CD14-positive monocyte (primary cell): ENCODE results near the gene GSTM4. TPM values are rescaled to one million over a fixed set of nuclear protein-coding genes. Genes with fewer than 3 reads are reported as not detected.

Experiments
- DNase-seq, 3 donors: peaks; one replicate each; pipeline ENCODE4 v3.0.0-alpha.2; 2011 to 2022
- H2AFZ ChIP-seq: 2 replicates; pipeline ENCODE4 v1.6.0; 2012; ENCODE audit warnings: mild to moderate bottlenecking, low read depth, low read length, inconsistent platforms; ENCODE audit not compliant: insufficient read depth, poor library complexity, severe bottlenecking
- H3K27ac ChIP-seq, 2 donors: 1 replicate in 1 of 2; 2 replicates in 1 of 2; pipeline ENCODE4 v1.5.1; 2012 to 2013; ENCODE audit warnings: low read length in 2 of 2, control low read depth in 1 of 2, inconsistent platforms in 1 of 2, low read depth in 1 of 2, mild to moderate bottlenecking in 1 of 2
- H3K27me3 ChIP-seq, 2 donors: one replicate each; pipeline versions ENCODE4 v1.6.0 to v1.6.1; 2011 to 2013; ENCODE audit warnings: low read length in 2 of 2; ENCODE audit not compliant: control insufficient read depth in 2 of 2, insufficient read depth in 2 of 2
- H3K36me3 ChIP-seq, 2 donors: replicated peaks in 1 of 2; 1 replicate in 1 of 2; 2 replicates in 1 of 2; pipeline versions ENCODE4 v1.5.1 to v1.6.1; 2012 to 2013; ENCODE audit warnings: low read length in 2 of 2, control low read depth in 1 of 2, inconsistent platforms in 1 of 2, mild to moderate bottlenecking in 1 of 2; ENCODE audit not compliant: insufficient read depth in 2 of 2, control insufficient read depth in 1 of 2
- H3K4me1 ChIP-seq, 2 donors: 1 replicate in 1 of 2; 2 replicates in 1 of 2; pipeline versions ENCODE4 v1.5.1 to v1.6.1; 2012 to 2013; ENCODE audit warnings: low read length in 2 of 2, control low read depth in 1 of 2, inconsistent platforms in 1 of 2, mild to moderate bottlenecking in 1 of 2, moderate library complexity in 1 of 2; ENCODE audit not compliant: insufficient read depth in 2 of 2, control insufficient read depth in 1 of 2
- H3K4me2 ChIP-seq: replicated peaks from 2 replicates; pipeline ENCODE3; 2012; ENCODE audit warnings: low read length, moderate library complexity, mild to moderate bottlenecking; ENCODE audit not compliant: poor library complexity, severe bottlenecking; ENCODE audit errors: extremely low read depth
- H3K4me3 ChIP-seq, 3 experiments: fragments of 200-600 bp in 1 of 3; sonication (generic) in 1 of 3; replicated peaks in 1 of 3; 1 replicate in 2 of 3; 2 replicates in 1 of 3; pipeline ENCODE4 v1.5.1; 2011 to 2013; ENCODE audit warnings: low read length in 3 of 3, mild to moderate bottlenecking in 3 of 3, control low read depth in 2 of 3, low read depth in 2 of 3, inconsistent platforms in 1 of 3, moderate library complexity in 1 of 3
- H3K79me2 ChIP-seq: 2 replicates; pipeline ENCODE4 v1.6.0; 2012; ENCODE audit warnings: mild to moderate bottlenecking, control low read depth, inconsistent platforms, low read length, moderate library complexity; ENCODE audit not compliant: insufficient read depth
- H3K9ac ChIP-seq: 2 replicates; pipeline ENCODE4 v1.6.0; 2017; ENCODE audit warnings: low read length, mild to moderate bottlenecking; ENCODE audit not compliant: insufficient read depth, poor library complexity, severe bottlenecking
- H3K9me3 ChIP-seq, 2 donors: replicated peaks in 1 of 2; 1 replicate in 1 of 2; 2 replicates in 1 of 2; pipeline versions ENCODE4 v1.5.1 to v1.6.1; 2012 to 2013; ENCODE audit warnings: low read length in 2 of 2, control low read depth in 1 of 2; ENCODE audit not compliant: control insufficient read depth in 1 of 2, insufficient read depth in 1 of 2
- H4K20me1 ChIP-seq: 2 replicates; pipeline ENCODE4 v1.6.0; 2012; ENCODE audit warnings: mild to moderate bottlenecking, low read length, control low read depth, moderate library complexity; ENCODE audit not compliant: insufficient read depth
- H3K27ac Mint-ChIP-seq, 7 donors: one replicate each; pipeline ENCODE4 v1.8.0; 2020; ENCODE audit warnings: mild to moderate bottlenecking in 7 of 7, mixed read lengths in 7 of 7, moderate library complexity in 6 of 7, inconsistent platforms in 2 of 7
- H3K27me3 Mint-ChIP-seq, 3 donors: one replicate each; pipeline ENCODE4 v1.8.0; 2021 to 2022; ENCODE audit warnings: low read depth in 3 of 3, mild to moderate bottlenecking in 3 of 3, mixed read lengths in 3 of 3, moderate library complexity in 3 of 3, inconsistent platforms in 1 of 3
- H3K36me3 Mint-ChIP-seq, 2 donors: one replicate each; pipeline ENCODE4 v1.8.0; 2020; ENCODE audit warnings: mixed read lengths in 2 of 2, inconsistent platforms in 1 of 2, mild to moderate bottlenecking in 1 of 2
- H3K4me1 Mint-ChIP-seq: one replicate; pipeline ENCODE4 v1.8.0; 2020; ENCODE audit warnings: mild to moderate bottlenecking, mixed read lengths
- H3K4me3 Mint-ChIP-seq, 2 donors: one replicate each; pipeline ENCODE4 v1.8.0; 2020; ENCODE audit warnings: mild to moderate bottlenecking in 2 of 2, mixed read lengths in 2 of 2, moderate library complexity in 1 of 2
- H3K9me3 Mint-ChIP-seq, 7 donors: one replicate each; pipeline ENCODE4 v1.8.0; 2020 to 2022; ENCODE audit warnings: mixed read lengths in 7 of 7, mild to moderate bottlenecking in 6 of 7, moderate library complexity in 6 of 7, inconsistent platforms in 2 of 7
- WGBS: methylation state at CpG from one replicate; pipeline ENCODE4 v1.1.5; 2013; ENCODE audit warnings: missing lambda C conversion rate; ENCODE audit not compliant: insufficient coverage; 5-methylcytosine and 5-hydroxymethylcytosine counted together
- intact Hi-C, 2 donors: fragments of 100-400 bp; cut with micrococcal nuclease; formaldehyde crosslinking; loops; one replicate each; pipeline versions ENCODE4 v1.15.0 to v1.15.1; 2023
- polyA plus RNA-seq, 3 donors: library from polyadenylated mRNA; depleted of rRNA in 1 of 3; unstranded in 2 of 3; stranded (reverse) in 1 of 3; fragments of 300-500 nt in 2 of 3; fragments of >200 nt in 1 of 3; fragmentation: Illumina TruSeq in 2 of 3; gene quantifications; 1 replicate in 2 of 3; 2 replicates in 1 of 3; pipeline ENCODE4 v1.2.3, GENCODE V29; 2012 to 2021
- TF ChIP-seq, protein P1 (sequence below): fragments of 200-600 bp; IDR thresholded peaks from one replicate; pipeline ENCODE4 v1.8.0; 2022; ENCODE audit warnings: antibody characterized with exemption, mild to moderate bottlenecking

GSTM4 gene
- polyA plus RNA-seq, 3 donors, result 11.9 to 22.9 (median 15.9) TPM

DNA sequence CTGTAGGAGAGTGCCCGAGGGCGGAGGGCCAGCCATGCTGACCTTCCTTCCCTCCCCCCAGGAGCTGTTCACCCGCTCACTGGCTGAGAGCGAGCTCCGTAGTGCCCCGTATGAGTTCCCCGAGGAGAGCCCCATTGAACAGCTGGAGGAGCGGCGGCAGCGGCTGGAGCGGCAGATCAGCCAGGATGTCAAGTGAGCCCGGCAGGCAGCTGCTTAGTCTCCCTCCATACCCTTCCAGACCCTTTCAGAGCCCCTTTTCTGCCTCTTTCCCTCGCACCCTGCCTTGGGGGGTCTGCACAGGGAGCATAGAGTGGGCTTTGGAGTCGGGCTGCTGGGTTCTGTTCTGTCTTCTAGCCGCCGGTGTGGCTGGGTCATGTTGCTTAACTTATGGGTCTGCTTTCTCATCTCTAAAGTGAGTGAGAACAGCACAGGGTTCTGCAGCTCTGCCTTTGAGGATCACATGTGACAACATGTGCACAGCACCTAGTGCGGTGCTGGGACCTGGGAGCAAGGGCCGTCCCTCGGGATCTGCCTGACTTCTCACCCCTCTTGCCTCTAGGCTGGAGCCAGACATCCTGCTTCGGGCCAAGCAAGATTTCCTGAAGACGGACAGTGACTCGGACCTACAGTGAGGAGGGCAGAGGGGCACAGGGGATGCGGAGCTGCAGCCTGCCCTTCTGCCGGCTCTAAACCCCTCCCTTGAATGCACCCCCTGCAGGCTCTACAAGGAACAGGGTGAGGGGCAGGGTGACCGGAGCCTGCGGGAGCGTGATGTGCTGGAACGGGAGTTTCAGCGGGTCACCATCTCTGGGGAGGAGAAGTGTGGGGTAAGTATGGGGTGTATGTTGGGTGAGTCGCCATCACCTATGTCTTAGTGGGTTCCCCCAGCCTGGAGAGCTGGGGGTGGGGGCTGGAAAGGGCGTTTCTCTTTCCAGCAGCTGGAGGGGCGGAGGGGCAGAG, 30.0 kb upstream of the GSTM4 start:
- Mint-ChIP-seq H3K4me3 (no peak overlapping the region), H3K9me3 (peaks cover 0 to 2% (median 0%) of the 10 kb centered on the region in 7 donors), H3K36me3 (peaks cover 59 to 73% of the 10 kb centered on the region in 2 donors), H3K27me3 (peaks cover 0 to 3% (median 2%) of the 10 kb centered on the region in 3 donors), H3K4me1 (peaks cover 40% of the 10 kb centered on the region), H3K27ac (peak overlapping the region in 6 of 7 donors; percentile 2 to 66 (median 32))
- Histone ChIP-seq H2AFZ (no peak overlapping the region), H3K4me1 (peaks cover 36 to 41% of the 10 kb centered on the region in 2 donors), H3K27me3 (no peaks in the 10 kb centered on the region), H3K4me2 (no peak overlapping the region), H3K79me2 (peaks cover 47% of the 10 kb centered on the region), H3K4me3 (no peak overlapping the region), H3K9ac (no peak overlapping the region), H3K9me3 (no peaks in the 10 kb centered on the region), H3K36me3 (peaks cover 53 to 57% of the 10 kb centered on the region in 2 donors), H3K27ac (no peak overlapping the region), H4K20me1 (peaks cover 98% of the 10 kb centered on the region)
- peak in 1 of 3 donors; percentile 2 for DNase-seq
- intact Hi-C loops, result no loop called here
- WGBS, result 93% methylated on average over 28 of the region's 32 CpGs
- TF ChIP-seq, protein P1, sequence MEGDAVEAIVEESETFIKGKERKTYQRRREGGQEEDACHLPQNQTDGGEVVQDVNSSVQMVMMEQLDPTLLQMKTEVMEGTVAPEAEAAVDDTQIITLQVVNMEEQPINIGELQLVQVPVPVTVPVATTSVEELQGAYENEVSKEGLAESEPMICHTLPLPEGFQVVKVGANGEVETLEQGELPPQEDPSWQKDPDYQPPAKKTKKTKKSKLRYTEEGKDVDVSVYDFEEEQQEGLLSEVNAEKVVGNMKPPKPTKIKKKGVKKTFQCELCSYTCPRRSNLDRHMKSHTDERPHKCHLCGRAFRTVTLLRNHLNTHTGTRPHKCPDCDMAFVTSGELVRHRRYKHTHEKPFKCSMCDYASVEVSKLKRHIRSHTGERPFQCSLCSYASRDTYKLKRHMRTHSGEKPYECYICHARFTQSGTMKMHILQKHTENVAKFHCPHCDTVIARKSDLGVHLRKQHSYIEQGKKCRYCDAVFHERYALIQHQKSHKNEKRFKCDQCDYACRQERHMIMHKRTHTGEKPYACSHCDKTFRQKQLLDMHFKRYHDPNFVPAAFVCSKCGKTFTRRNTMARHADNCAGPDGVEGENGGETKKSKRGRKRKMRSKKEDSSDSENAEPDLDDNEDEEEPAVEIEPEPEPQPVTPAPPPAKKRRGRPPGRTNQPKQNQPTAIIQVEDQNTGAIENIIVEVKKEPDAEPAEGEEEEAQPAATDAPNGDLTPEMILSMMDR, result no peak

DNA sequence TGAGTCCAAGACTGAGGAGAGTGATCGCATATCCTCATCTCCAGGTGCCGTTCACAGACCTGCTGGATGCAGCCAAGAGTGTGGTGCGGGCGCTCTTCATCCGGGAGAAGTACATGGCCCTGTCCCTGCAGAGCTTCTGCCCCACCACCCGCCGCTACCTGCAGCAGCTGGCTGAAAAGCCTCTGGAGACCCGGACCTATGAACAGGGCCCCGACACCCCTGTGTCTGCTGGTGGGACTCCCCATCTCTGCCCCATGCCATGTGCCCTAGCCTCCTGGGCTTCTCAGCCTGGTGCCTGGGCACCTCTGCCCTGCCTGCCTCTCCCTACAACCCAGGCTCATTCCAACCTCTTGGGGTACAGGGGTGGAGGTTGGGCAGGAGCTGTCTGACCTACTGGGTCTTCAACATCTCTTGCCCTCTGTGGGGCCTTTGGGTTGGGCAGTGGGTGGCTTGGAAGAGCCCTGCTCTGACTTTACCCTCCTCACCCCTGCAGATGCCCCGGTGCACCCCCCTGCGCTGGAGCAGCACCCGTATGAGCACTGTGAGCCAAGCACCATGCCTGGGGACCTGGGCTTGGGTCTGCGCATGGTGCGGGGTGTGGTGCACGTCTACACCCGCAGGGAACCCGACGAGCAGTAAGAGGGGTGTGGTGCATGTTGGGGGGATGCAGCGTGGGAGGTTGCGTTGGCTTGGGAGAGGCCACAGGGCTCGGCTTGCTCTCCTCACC, 29.1 kb upstream of the GSTM4 start:
- Histone ChIP-seq H3K9ac (no peak overlapping the region), H3K4me1 (peaks cover 30 to 32% of the 10 kb centered on the region in 2 donors), H3K36me3 (peaks cover 63 to 66% of the 10 kb centered on the region in 2 donors), H3K79me2 (peaks cover 38% of the 10 kb centered on the region), H4K20me1 (peaks cover 98% of the 10 kb centered on the region), H3K4me2 (no peak overlapping the region), H3K27me3 (no peaks in the 10 kb centered on the region), H3K4me3 (no peak overlapping the region), H3K27ac (no peak overlapping the region), H3K9me3 (no peaks in the 10 kb centered on the region), H2AFZ (no peak overlapping the region)
- H3K27ac Mint-ChIP-seq, result peak overlapping the region in 3 of 7 donors; percentile 22 to 46 (median 25)
- peaks cover 0 to 2% (median 0%) of the 10 kb centered on the region in 7 donors for H3K9me3 Mint-ChIP-seq
- H3K36me3 Mint-ChIP-seq, result peaks cover 65 to 80% of the 10 kb centered on the region in 2 donors
- 99% methylated on average over 14 of the region's 21 CpGs for WGBS
- intact Hi-C loops, result no loop called here
- H3K27me3 Mint-ChIP-seq, result peaks cover 0 to 3% (median 3%) of the 10 kb centered on the region in 3 donors
- peak in 1 of 3 donors; percentile 3 for DNase-seq
- H3K4me1 Mint-ChIP-seq, result peaks cover 34% of the 10 kb centered on the region
- no peak overlapping the region for H3K4me3 Mint-ChIP-seq
- TF ChIP-seq, protein P1, result no peak
